ENCODE results near the gene LRRC26.
"Not testable (repeated sequence)": the region's sequence is repeated elsewhere in the genome, so short reads cannot be mapped to it uniquely, and the experiment has no call there.

Gene LRRC26

GRCh38 chr9:137127301-137128157 is 42.3 kb downstream of the LRRC26 start:
- no peak for DNase-seq (ENCODE audit: extremely low spot score)

GRCh38 chr9:137126786-137127185 is 43.1 kb downstream of the LRRC26 start:
- CTCF ChIA-PET, result interaction anchor here (0.7 to 1.3 kb wide), 2 partner anchors 82 to 110 kb away, joined by 3 to 4 read pairs; no protein-coding TSS in a partner anchor
- no peak for TF ChIP-seq ZNF384 (IDR thresholded peaks at IDR 0.05)
- no peak for TF ChIP-seq SUZ12 (IDR thresholded peaks at IDR 0.05)
- no peak for TF ChIP-seq HDGF (IDR thresholded peaks at IDR 0.05; ENCODE audit: borderline replicate concordance)
- no peak for TF ChIP-seq TARDBP (IDR thresholded peaks at IDR 0.05)
- no peak for TF ChIP-seq L3MBTL2 (conservative IDR thresholded peaks at IDR 0.05)
- DNase-seq (ENCODE audit: extremely low spot score), result no peak
- POLR2A ChIA-PET, result interaction anchor here (1.5 to 3.4 kb wide), 2 partner anchors 13 to 23 kb away, joined by 4 to 12 read pairs; no protein-coding TSS in a partner anchor

More at GRCh38 chr9:137127301-137128157, 42.3 kb downstream of the LRRC26 start:
- ChIA-PET CTCF (interaction anchor here (0.7 kb wide), 1 partner anchor 81 kb away, joined by 4 read pairs; no protein-coding TSS in a partner anchor), POLR2A (interaction anchor here (0.9 to 3.4 kb wide), 3 partner anchors 12 to 115 kb away, joined by 3 to 12 read pairs (median 4); no protein-coding TSS in a partner anchor)
- no peak for TF ChIP-seq SP1 (IDR thresholded peaks at IDR 0.05)
- TF ChIP-seq ZNF384 (IDR thresholded peaks at IDR 0.05), result peak; percentile 93
- TF ChIP-seq CTBP1 (IDR thresholded peaks at IDR 0.05; ENCODE audit: borderline replicate concordance), result no peak

- CTCF ChIA-PET; DNase-seq (ENCODE audit: extremely low spot score): not testable (repeated sequence)
- POLR2A ChIA-PET, result interaction anchor here (1.7 kb wide), 1 partner anchor 14 kb away, joined by 3 read pairs; no protein-coding TSS in a partner anchor
Observed at GRCh38 chr9:137123952-137124462, 45.8 kb downstream of the LRRC26 start.

- no peak for TF ChIP-seq SP1 (IDR thresholded peaks at IDR 0.05)
- no peak for TF ChIP-seq ARNT (IDR thresholded peaks at IDR 0.05)
- no peak for TF ChIP-seq L3MBTL2 (conservative IDR thresholded peaks at IDR 0.05)
- TF ChIP-seq SUZ12 (IDR thresholded peaks at IDR 0.05), result no peak
- no peak for TF ChIP-seq LEF1 (IDR thresholded peaks at IDR 0.05; ENCODE audit: borderline replicate concordance)
- no peak for TF ChIP-seq ZNF384 (IDR thresholded peaks at IDR 0.05)
- TF ChIP-seq BHLHE40 (IDR thresholded peaks at IDR 0.05; ENCODE audit: borderline replicate concordance), result no peak
- POLR2A ChIA-PET, result interaction anchor here (1.7 kb wide), 1 partner anchor 15 kb away, joined by 3 read pairs; no protein-coding TSS in a partner anchor
- no peak for DNase-seq (ENCODE audit: extremely low spot score)
- CTCF ChIA-PET, result interaction anchor here (1.5 kb wide), 1 partner anchor 113 kb away, joined by 4 read pairs; no protein-coding TSS in a partner anchor
Observed at GRCh38 chr9:137123468-137123837, 46.4 kb downstream of the LRRC26 start.

GRCh38 chr9:137122796-137123467 is 46.9 kb downstream of the LRRC26 start:
- TF ChIP-seq ZNF384 (IDR thresholded peaks at IDR 0.05), result peak; percentile 81
- not testable (repeated sequence) for DNase-seq (ENCODE audit: extremely low spot score)
- ChIA-PET POLR2A (interaction anchor here (1.7 kb wide), 1 partner anchor 15 kb away, joined by 3 read pairs; no protein-coding TSS in a partner anchor), CTCF (interaction anchor here (1.5 kb wide), 1 partner anchor 114 kb away, joined by 4 read pairs; no protein-coding TSS in a partner anchor)

GRCh38 chr9:137121927-137122795 is 47.7 kb downstream of the LRRC26 start:
- POLR2A ChIA-PET, result interaction anchor here (1.7 kb wide), 1 partner anchor 16 kb away, joined by 3 read pairs; no protein-coding TSS in a partner anchor

More at GRCh38 chr9:137121927-137122795, 47.7 kb downstream of the LRRC26 start:
- DNase-seq (ENCODE audit: extremely low spot score), result not testable (repeated sequence)
- CTCF ChIA-PET, result interaction anchor here (1.5 kb wide), 1 partner anchor 115 kb away, joined by 4 read pairs; no protein-coding TSS in a partner anchor
